GM12865 (cell line): ENCODE data around the gene SH3PXD2B.
"Not testable (repeated sequence)": the region's sequence is repeated elsewhere in the genome, so short reads cannot be mapped to it uniquely, and the experiment has no call there.

ENCODE experiments used
- DNase-seq: peaks from one replicate; pipeline ENCODE4 v3.0.0; 2010; ENCODE audit warnings: low read depth
- H3K4me3 ChIP-seq: 2 replicates; pipeline ENCODE4 v1.5.1; 2011; ENCODE audit warnings: mild to moderate bottlenecking, low read depth, low read length, control low read depth
- CTCF ChIP-seq: IDR thresholded peaks from 2 replicates; pipeline ENCODE4 v1.5.1; 2011; ENCODE audit warnings: low read length, control low read depth, low read depth, inconsistent platforms; ENCODE audit not compliant: insufficient read depth; ENCODE audit errors: missing control alignments

SH3PXD2B gene

DNA sequence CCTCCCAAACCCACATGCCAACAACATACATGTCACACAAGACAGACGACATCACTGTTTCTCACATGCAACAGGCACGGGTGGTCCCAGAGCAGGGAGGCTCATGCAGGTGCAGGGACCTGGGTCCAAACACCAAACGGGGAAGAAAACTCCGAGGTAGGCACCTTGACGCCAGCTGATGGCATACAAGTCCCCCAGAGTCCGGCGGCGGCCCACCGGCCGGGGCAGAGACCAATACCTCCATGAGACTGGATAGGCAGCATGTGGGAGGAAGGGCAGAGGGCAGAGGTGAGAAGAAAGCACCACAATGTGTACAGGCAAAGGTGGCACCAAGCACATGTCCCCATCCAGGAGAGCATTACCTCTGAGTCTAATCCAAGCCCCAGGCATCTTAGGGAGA is 97.8 kb downstream of the SH3PXD2B start:
- H3K4me3 ChIP-seq, result no peak overlapping the region
- no peak for TF ChIP-seq CTCF
- no peak for DNase-seq

- H3K4me3 ChIP-seq, result no peak overlapping the region
Measured at GRCh38 chr5:172356047-172356446, 98.3 kb downstream of the SH3PXD2B start.

GRCh38 chr5:172353846-172354245 is 100.5 kb downstream of the SH3PXD2B start:
- H3K4me3 ChIP-seq, result no peak overlapping the region
- no peak for TF ChIP-seq CTCF
- no peak for DNase-seq

More at GRCh38 chr5:172356047-172356446, 98.3 kb downstream of the SH3PXD2B start:
- no peak for DNase-seq
- no peak for TF ChIP-seq CTCF

DNA sequence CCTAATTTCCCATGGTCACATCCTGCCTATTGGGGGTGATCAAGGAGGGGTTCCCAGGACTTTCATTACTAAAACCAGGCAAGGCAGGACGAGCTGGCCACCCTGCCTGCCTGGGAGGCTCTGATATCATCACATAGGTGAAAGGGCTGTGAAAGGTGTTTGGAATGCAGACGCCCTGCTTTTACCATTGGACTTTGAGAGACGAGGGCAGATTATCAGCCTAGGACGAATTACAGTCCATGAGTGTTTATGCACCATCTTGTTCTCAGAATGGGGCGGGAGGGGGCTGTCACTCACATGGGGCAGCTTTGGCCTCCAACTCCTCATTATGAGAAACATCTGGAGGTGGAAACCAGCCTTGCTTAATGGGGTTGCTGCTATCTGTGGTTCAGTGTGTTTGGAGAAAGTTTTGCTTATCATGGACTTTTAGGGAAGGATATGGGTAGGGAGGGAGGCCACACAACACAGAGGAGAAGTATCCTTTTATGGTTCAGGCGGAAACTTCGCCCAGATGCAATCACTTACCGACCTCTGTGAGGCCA is 101.0 kb downstream of the SH3PXD2B start:
- TF ChIP-seq CTCF, result no peak
- H3K4me3 ChIP-seq, result no peak overlapping the region
- DNase-seq, result no peak

GRCh38 chr5:172352526-172352925 is 101.8 kb downstream of the SH3PXD2B start:
- not testable (repeated sequence) for H3K4me3 ChIP-seq, DNase-seq

GRCh38 chr5:172351240-172351778 is 103.0 kb downstream of the SH3PXD2B start:
- DNase-seq, result no peak
- H3K4me3 ChIP-seq, result no peak overlapping the region
- no peak for TF ChIP-seq CTCF

- TF ChIP-seq CTCF, result no peak
- no peak for DNase-seq
Measured at GRCh38 chr5:172350212-172351181, 103.8 kb downstream of the SH3PXD2B start.

DNA sequence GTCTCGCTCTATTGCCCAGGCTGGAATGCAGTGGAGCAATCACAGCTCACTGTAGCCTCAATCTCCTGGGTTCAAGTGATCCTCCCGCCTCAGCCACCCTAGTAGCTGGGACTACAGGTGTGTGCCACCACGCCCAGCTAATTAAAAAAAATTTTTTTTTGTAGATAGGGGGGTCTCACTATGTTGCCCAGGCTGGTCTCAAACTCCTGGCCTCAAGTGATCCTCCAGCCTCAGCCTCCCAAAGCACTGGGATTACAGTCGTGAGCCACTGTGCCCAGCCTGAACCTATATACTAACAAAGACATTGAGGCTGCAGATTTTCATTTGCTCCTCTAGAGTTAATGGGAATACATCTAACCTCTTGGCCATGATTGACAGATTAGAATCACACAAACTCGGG is 105.6 kb downstream of the SH3PXD2B start:
- not testable (repeated sequence) for DNase-seq

More at GRCh38 chr5:172350212-172351181, 103.8 kb downstream of the SH3PXD2B start:
- H3K4me3 ChIP-seq, result no peak overlapping the region

More for the DNA sequence above, 105.6 kb downstream of the SH3PXD2B start:
- not testable (repeated sequence) for H3K4me3 ChIP-seq
